ENCODE measurements around the gene DIO1. TPM values are rescaled to one million over a fixed set of nuclear protein-coding genes. Genes with fewer than 3 reads are reported as not detected.
A peak's percentile ranks its signal among the peaks of the same experiment; 100 is the strongest.

Gene DIO1
- polyA plus RNA-seq, 3 donors, result 0.22 to 0.73 TPM; not detected in 1

DNA sequence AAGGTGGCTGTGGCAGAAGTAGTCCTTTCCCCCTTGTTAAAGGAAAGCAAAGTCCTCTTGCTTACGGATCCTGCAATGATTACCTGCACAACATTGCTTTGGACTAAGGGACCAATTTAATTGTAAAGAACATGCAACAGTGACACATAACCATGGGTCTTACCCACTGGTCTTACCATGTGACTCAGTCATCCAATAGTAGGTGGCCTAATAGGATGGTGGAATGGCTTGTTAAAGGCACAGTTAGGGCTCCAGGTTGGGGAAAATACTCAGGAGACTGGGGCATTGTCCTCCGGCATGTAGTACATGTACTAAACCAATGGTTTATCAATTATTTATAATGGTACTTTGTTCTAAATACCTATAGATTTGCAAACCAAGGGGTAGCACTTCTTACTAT lies 2.3 kb upstream of the DIO1 start:
- no peaks in the 10 kb centered on the region for H3K79me2 ChIP-seq (ENCODE audit: insufficient read depth, low read length)
- no CpG with 5 or more reads among the region's 2 CpGs for WGBS (ENCODE audit: insufficient coverage)
- H3K9me3 ChIP-seq (replicated peaks in 1 of 2; ENCODE audit: control insufficient read depth in 1 of 2, insufficient read depth in 1 of 2, low read length in 2 of 2), result no peaks in the 10 kb centered on the region
- Mint-ChIP-seq H3K9me3 (no peaks in the 10 kb centered on the region), H3K27ac (peak overlapping the region in 4 of 7 donors; percentile 80 to 95 (median 90)), H3K36me3 (peaks cover 7 to 14% of the 10 kb centered on the region in 2 donors), H3K27me3 (ENCODE audit: low read depth in 3 of 3) (peaks cover 0 to 4% (median 2%) of the 10 kb centered on the region in 3 donors), H3K4me3 (no peak overlapping the region), H3K4me1 (peaks cover 52% of the 10 kb centered on the region)
- no peaks in the 10 kb centered on the region for H3K27me3 ChIP-seq (ENCODE audit: control insufficient read depth in 2 of 2, insufficient read depth in 2 of 2, low read length in 2 of 2)
- H3K36me3 ChIP-seq (replicated peaks in 1 of 2; ENCODE audit: control insufficient read depth in 1 of 2, insufficient read depth in 2 of 2, low read length in 2 of 2), result peaks cover 9 to 20% of the 10 kb centered on the region in 2 donors
- H4K20me1 ChIP-seq (ENCODE audit: insufficient read depth, low read length), result no peaks in the 10 kb centered on the region
- no peak overlapping the region for H3K4me2 ChIP-seq (replicated peaks; ENCODE audit: extremely low read depth, low read length, poor library complexity, severe bottlenecking)
- no peak overlapping the region for H3K9ac ChIP-seq (ENCODE audit: insufficient read depth, low read length, poor library complexity, severe bottlenecking)
- H3K27ac ChIP-seq (ENCODE audit: low read depth in 1 of 2, low read length in 2 of 2), result no peak overlapping the region
- intact Hi-C loops (cut with micrococcal nuclease), result loop anchor here (2.0 to 10.0 kb wide), 3 partner anchors 53 to 163 kb away; partner anchors contain the start of genes IFT25 (in 1 of the 2), NDC1 (in 1 of the 2), TCEANC2 (in 1 of the 2) and TMEM59 (in 1 of the 2)
- peaks cover 29 to 43% of the 10 kb centered on the region in 2 donors for H3K4me1 ChIP-seq (ENCODE audit: control insufficient read depth in 1 of 2, insufficient read depth in 2 of 2, low read length in 2 of 2)
- no peak overlapping the region for H3K4me3 ChIP-seq (replicated peaks in 1 of 3; ENCODE audit: low read depth in 2 of 3, low read length in 3 of 3)
- no peak overlapping the region for H2AFZ ChIP-seq (ENCODE audit: insufficient read depth, low read depth, low read length, poor library complexity, severe bottlenecking)
- TF ChIP-seq, protein P1, sequence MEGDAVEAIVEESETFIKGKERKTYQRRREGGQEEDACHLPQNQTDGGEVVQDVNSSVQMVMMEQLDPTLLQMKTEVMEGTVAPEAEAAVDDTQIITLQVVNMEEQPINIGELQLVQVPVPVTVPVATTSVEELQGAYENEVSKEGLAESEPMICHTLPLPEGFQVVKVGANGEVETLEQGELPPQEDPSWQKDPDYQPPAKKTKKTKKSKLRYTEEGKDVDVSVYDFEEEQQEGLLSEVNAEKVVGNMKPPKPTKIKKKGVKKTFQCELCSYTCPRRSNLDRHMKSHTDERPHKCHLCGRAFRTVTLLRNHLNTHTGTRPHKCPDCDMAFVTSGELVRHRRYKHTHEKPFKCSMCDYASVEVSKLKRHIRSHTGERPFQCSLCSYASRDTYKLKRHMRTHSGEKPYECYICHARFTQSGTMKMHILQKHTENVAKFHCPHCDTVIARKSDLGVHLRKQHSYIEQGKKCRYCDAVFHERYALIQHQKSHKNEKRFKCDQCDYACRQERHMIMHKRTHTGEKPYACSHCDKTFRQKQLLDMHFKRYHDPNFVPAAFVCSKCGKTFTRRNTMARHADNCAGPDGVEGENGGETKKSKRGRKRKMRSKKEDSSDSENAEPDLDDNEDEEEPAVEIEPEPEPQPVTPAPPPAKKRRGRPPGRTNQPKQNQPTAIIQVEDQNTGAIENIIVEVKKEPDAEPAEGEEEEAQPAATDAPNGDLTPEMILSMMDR (IDR thresholded peaks at IDR 0.05), result no peak
- DNase-seq, result peak in 1 of 3 donors; percentile 52

DNA sequence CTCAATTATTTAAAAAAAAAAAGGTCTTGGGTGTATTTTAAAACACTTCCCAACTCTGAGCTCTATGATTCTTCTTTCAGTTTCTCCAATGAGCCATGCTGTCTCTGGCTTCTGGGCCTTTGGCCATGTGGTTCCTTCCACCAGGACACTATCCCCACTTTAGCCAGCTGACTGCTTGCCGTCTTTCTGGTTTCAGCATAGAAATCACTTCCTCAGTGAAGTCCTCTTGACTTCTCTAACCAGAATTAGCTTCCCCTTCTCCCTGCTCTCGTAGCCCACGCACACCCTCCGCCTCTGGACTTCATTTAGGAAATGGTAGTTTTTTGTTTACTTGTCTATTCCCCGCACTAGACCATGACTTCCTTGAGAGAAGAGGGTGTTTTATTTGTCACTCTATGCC lies 1.1 kb upstream of the DIO1 start:
- peak; percentile 79 to 92 (median 80) for DNase-seq
- peak overlapping the region; percentile 80 to 95 (median 91) for H3K27ac Mint-ChIP-seq
- H3K4me1 Mint-ChIP-seq, result peaks cover 49% of the 10 kb centered on the region
- Histone ChIP-seq H3K27me3 (ENCODE audit: control insufficient read depth in 2 of 2, insufficient read depth in 2 of 2, low read length in 2 of 2) (no peaks in the 10 kb centered on the region), H3K9me3 (replicated peaks in 1 of 2; ENCODE audit: control insufficient read depth in 1 of 2, insufficient read depth in 1 of 2, low read length in 2 of 2) (no peaks in the 10 kb centered on the region), H3K4me1 (ENCODE audit: control insufficient read depth in 1 of 2, insufficient read depth in 2 of 2, low read length in 2 of 2) (peaks cover 29 to 43% of the 10 kb centered on the region in 2 donors), H3K4me3 (replicated peaks in 1 of 3; ENCODE audit: low read depth in 2 of 3, low read length in 3 of 3) (peak overlapping the region in 1 of 3 experiments; percentile 18), H3K36me3 (replicated peaks in 1 of 2; ENCODE audit: control insufficient read depth in 1 of 2, insufficient read depth in 2 of 2, low read length in 2 of 2) (peaks cover 3 to 7% of the 10 kb centered on the region in 2 donors), H3K27ac (ENCODE audit: low read depth in 1 of 2, low read length in 2 of 2) (peak overlapping the region; percentile 80 to 81), H4K20me1 (ENCODE audit: insufficient read depth, low read length) (no peaks in the 10 kb centered on the region), H3K79me2 (ENCODE audit: insufficient read depth, low read length) (no peaks in the 10 kb centered on the region), H3K4me2 (replicated peaks; ENCODE audit: extremely low read depth, low read length, poor library complexity, severe bottlenecking) (peak overlapping the region; percentile 57), H2AFZ (ENCODE audit: insufficient read depth, low read depth, low read length, poor library complexity, severe bottlenecking) (peak overlapping the region; percentile 39), H3K9ac (ENCODE audit: insufficient read depth, low read length, poor library complexity, severe bottlenecking) (no peak overlapping the region)
- peaks cover 0 to 1% of the 10 kb centered on the region in 2 donors for H3K36me3 Mint-ChIP-seq
- H3K27me3 Mint-ChIP-seq (ENCODE audit: low read depth in 3 of 3), result peaks cover 0 to 2% (median 2%) of the 10 kb centered on the region in 3 donors
- TF ChIP-seq, protein P1 (IDR thresholded peaks at IDR 0.05), result no peak
- H3K4me3 Mint-ChIP-seq, result peak overlapping the region; percentile 63 to 84
- no peaks in the 10 kb centered on the region for H3K9me3 Mint-ChIP-seq
- intact Hi-C loops (cut with micrococcal nuclease), result loop anchor here in 1 of 2 donors (5.0 to 10.0 kb wide), 2 partner anchors 56 to 162 kb away; partner anchors contain the start of genes NDC1, TCEANC2 and TMEM59
- no CpG with 5 or more reads among the region's 5 CpGs for WGBS (ENCODE audit: insufficient coverage)

Measured in CD14-positive monocyte (primary cell).